Germinal center (tissue), 1 donor: ENCODE measurements around the gene MS4A13.
"Not testable (repeated sequence)": the region's sequence is repeated elsewhere in the genome, so short reads cannot be mapped to it uniquely, and the experiment has no call there.

Experiments
- DNase-seq: peaks from one replicate; pipeline ENCODE4 v3.0.0; 2012; ENCODE audit warnings: mixed read lengths, low spot score

Gene MS4A13

DNA sequence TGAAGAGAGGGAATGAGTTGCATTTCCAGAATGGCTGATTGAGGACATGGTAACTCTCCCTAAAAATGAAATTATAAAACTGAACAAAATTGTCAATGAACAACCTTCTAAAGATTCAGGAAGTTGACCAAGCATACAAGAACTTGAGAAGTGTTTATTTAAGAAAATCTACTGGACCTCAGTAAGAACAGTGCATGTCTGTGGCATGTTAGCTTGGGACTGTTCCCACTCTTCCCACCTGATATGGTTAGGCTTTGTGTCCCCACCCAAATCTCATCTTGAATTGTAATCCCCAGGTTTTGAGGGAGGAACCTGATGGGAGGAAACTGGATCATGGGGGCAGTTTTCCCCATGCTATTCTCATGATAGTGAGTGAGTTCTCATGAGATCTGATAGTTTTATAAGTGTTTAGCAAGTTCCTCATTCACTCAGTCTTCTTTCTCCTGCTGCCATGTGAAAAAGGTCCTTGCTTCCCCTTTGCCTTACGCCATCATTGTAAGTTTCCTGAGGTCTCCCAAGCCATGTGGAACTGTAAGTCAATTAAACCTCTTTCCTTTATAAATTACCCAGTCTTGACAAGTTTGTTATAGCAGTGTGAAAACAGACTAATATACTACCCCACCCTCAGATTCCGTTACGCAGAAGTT lies 15.4 kb downstream of the MS4A13 start:
- no peak for DNase-seq

DNA sequence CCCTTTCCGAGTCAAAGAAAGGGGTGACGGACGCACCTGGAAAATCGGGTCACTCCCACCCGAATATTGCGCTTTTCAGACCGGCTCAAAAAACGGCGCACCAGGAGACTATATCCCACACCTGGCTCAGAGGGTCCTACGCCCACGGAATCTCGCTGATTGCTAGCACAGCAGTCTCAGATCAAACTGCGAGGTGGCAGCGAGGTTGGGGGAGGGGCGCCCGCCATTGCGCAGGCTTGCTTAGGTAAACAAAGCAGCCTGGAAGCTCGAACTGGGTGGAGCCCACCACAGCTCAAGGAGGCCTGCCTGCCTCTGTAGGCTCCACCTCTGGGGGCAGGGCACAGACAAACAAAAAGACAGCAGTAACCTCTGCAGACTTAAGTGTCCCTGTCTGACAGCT lies 17.2 kb downstream of the MS4A13 start:
- DNase-seq = not testable (repeated sequence)

DNA sequence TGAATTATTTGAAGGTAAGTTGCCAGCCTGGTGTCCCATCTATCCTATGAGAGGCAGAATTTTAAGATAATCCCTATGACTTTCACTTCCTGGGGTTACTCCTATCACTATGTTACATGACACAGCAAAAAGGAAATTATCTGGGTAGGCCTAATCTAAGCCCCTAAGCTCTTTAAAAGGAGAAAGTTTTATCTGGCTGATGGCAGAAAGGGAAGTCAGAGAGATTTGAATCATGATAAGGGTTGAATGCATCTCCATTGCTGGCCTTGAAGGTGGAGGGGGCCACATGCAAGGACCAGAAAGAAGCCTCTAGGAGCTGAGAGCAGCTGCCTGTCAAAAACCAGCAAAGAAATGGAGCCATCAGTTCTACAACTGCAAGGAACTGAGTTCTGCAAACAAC lies 23.4 kb downstream of the MS4A13 start:
- DNase-seq = not testable (repeated sequence)

DNA sequence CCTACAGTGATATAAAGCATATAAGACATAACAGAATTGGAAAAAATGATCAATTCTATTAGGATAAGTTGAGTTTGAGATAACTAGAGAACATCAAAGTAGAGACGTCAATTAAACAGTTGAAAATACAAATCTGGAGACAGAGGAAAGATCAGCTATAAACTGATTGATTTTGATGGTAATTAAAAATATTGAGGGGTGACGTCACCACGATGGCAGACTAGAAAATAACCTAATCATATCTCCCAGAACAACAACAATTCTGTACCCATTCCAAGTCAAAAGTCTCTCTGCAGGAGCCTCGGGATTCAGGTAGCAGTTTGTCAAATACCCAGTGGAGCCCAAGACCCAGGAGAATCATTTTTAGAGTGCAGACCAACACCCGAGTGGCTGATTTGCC lies 28.9 kb downstream of the MS4A13 start:
- DNase-seq = no peak

DNA sequence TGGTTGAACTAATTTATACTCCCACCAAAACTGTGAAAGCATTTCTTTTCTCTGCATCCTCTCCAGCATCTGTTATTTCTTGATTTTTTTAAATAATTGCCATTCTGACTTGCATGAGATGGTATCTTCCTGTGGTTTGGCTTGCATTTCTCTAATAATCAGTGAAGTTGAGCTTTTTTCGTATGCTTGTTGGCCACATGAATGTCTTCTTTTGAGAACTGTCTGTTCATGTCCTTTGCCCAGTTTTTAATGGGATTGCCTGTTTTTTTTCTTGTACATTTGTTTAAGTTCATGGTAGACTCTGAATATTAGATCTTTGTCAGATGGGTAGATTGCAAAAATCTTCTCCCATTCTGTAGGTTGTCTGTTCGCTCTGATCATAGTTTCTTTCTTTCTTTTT lies 46.1 kb downstream of the MS4A13 start:
- no peak for DNase-seq

DNA sequence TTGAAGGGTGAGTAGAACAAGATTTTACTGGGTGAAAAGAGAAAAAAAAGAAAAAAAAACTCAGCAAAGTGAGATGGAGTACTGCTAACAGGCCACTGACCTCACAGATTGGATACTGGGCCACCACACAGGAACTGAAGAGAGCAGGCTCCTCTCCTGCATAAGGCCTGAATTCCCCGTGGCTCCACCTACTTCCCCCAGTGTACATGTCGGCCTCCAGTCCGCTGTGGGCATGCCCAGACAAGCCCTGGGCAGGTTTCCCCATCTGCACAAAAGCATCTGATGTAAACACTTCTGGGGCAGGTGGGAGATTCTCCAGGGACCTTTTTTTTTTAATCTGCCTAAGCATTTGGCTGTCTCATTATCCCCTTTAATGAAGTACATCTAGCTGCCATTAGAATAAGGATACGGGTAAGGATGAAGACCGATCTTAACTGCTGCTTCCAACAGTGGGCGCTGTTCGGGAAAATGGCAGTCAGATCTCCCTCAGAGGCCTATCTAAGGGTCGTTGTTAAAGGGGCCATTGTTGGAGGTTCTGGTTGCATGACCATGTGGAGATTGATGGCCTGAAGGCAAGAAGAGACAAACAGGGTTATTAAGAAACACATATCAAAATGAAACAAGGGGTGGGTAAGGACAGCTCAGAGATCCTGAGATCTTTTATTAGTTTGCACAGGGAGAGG lies 48.5 kb downstream of the MS4A13 start:
- DNase-seq = no peak

DNA sequence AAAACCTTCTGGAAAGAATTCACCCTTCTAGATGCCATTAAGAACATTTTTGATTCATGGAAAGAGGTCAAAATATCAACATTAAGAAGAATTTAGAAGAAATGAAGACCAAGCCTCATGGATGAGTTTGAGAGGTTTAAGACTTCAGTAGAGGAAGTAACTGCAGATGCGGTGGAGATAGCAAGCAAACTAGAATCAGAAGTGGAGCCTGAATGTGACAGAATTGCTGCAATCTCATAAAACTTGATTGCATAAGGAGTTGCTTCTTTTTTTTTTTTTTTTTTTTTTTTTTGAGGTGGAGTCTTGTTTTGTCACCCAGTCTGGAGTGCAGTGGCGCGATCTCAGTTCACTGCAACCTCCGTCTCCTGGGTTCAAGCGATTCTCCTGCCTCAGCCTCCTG lies 51.6 kb downstream of the MS4A13 start:
- no peak for DNase-seq

DNA sequence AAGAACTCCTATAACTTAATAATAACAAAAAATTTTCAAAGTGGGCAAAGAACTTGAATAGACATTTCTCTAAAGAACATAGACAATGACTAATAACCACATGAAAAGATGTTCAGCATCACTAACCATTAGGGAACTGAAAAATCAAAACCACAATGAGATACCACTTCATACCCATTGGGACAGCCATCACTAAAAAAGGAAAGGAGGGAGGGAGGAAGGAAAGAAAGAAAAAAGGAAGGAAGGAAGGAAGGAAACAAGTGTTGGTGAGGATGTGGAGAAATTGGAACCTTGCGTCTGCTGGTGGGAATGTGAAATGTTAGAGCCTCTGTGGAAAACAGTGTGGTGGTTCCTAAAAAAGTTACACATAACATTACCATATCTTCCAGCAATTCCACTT lies 55.8 kb downstream of the MS4A13 start:
- no peak for DNase-seq

DNA sequence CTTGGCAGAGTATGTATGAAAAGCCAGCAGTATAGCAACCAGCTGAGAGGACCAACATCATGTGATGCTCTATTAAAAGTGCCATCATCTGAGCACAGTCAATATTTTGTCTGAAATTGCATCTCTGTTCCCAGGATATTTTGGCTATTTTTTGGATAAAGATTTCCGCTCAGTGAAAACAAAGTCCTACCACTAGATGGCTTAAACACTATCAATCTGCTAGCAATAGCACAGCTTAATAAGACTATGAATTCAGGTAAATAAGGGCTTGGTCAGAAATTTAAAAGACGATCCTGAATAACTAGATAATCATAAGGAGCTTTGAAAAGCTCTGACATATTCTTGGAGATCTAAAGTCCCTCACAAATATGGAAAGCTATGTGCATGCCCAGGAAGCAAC lies 74.4 kb downstream of the MS4A13 start:
- DNase-seq = no peak
